IMR-90 (cell line): ENCODE measurements around the gene MTF1. TPM values are rescaled to one million over a fixed set of nuclear protein-coding genes. Genes with fewer than 3 reads are reported as not detected.

Experiments
- ATAC-seq: fragments of 200-7000 bp; cut with Tn5 transposase; 2 replicates; pipeline ENCODE4 v1.9.1; 2020; ENCODE audit warnings: low read depth, mild to moderate bottlenecking, moderate library complexity
- BruUV-seq: library from RNA; stranded (reverse); fragments of 400-500 nt; replicated peaks from 2 replicates; lab custom pipeline; 2021; lab: Mats Ljungman, UMichigan
- CTCF ChIA-PET: fragments of 300-600 bp; formaldehyde crosslinking; extraction: SDS; loops from one replicate; lab custom pipeline; 2021; ENCODE audit warnings: antibody characterized with exemption; lab: Yijun Ruan, JAX
- POLR2A ChIA-PET: fragments of 300-600 bp; sonication (Branson Sonifier 250); formaldehyde crosslinking; loops from one replicate; lab custom pipeline; 2022; ENCODE audit warnings: antibody characterized with exemption; ENCODE audit not compliant: unreplicated experiment; lab: Charles Lee
- DNase-seq: peaks from one replicate; pipeline ENCODE4 v3.0.0; 2013
- H2AFZ ChIP-seq: replicated peaks from 2 replicates; pipeline ENCODE3; 2013; ENCODE audit warnings: low read length, mild to moderate bottlenecking; ENCODE audit not compliant: poor library complexity
- H2AK5ac ChIP-seq: 2 replicates; pipeline ENCODE4 v1.6.1; 2013; ENCODE audit warnings: low read depth, low read length, inconsistent platforms
- H2AK9ac ChIP-seq: replicated peaks from 2 replicates; pipeline ENCODE3; 2013; ENCODE audit warnings: mild to moderate bottlenecking, low read depth, low read length, moderate library complexity; ENCODE audit not compliant: poor library complexity
- H2BK120ac ChIP-seq: 2 replicates; pipeline ENCODE4 v1.6.1; 2013; ENCODE audit warnings: low read depth, low read length, inconsistent platforms
- H2BK15ac ChIP-seq: 3 replicates; pipeline ENCODE4 v1.6.1; 2013; ENCODE audit warnings: low read depth, low read length, inconsistent platforms
- H2BK20ac ChIP-seq: 2 replicates; pipeline ENCODE4 v1.6.1; 2013; ENCODE audit warnings: low read depth, mild to moderate bottlenecking, inconsistent platforms, low read length, moderate library complexity
- H2BK5ac ChIP-seq: 2 replicates; pipeline ENCODE4 v1.6.1; 2013; ENCODE audit warnings: mild to moderate bottlenecking, low read depth, low read length, inconsistent platforms; ENCODE audit not compliant: poor library complexity, severe bottlenecking
- H3K14ac ChIP-seq: replicated peaks from 2 replicates; pipeline ENCODE4 v1.6.1; 2013; ENCODE audit warnings: low read depth, low read length, inconsistent platforms
- H3K18ac ChIP-seq: 2 replicates; pipeline ENCODE4 v1.6.1; 2013; ENCODE audit warnings: low read depth, low read length, control low read depth
- H3K23ac ChIP-seq: 2 replicates; pipeline ENCODE4 v1.6.1; 2013; ENCODE audit warnings: low read depth, low read length, inconsistent platforms
- H3K27ac ChIP-seq: 2 replicates; pipeline ENCODE4 v1.5.1; 2013; ENCODE audit warnings: mild to moderate bottlenecking, control low read depth, low read length; ENCODE audit not compliant: insufficient read depth
- H3K27me3 ChIP-seq: 2 replicates; pipeline ENCODE4 v1.6.1; 2013; ENCODE audit warnings: low read length; ENCODE audit not compliant: control insufficient read depth, insufficient read depth
- H3K36me3 ChIP-seq: 2 replicates; pipeline ENCODE4 v1.6.1; 2013; ENCODE audit warnings: low read length, mixed read lengths; ENCODE audit not compliant: control insufficient read depth, insufficient read depth
- H3K4ac ChIP-seq: 2 replicates; pipeline ENCODE4 v1.6.1; 2013; ENCODE audit warnings: low read depth, low read length, inconsistent platforms
- H3K4me1 ChIP-seq: 2 replicates; pipeline ENCODE4 v1.6.1; 2013; ENCODE audit warnings: low read length, mixed read lengths; ENCODE audit not compliant: control insufficient read depth, insufficient read depth
- H3K4me2 ChIP-seq: 2 replicates; pipeline ENCODE4 v1.6.1; 2013; ENCODE audit warnings: low read depth, mild to moderate bottlenecking, control low read depth, low read length, moderate library complexity
- H3K4me3 ChIP-seq: 2 replicates; pipeline ENCODE4 v1.5.1; 2013; ENCODE audit warnings: low read depth, mild to moderate bottlenecking, control low read depth, low read length, moderate library complexity; ENCODE audit not compliant: insufficient read depth
- H3K56ac ChIP-seq: 2 replicates; pipeline ENCODE4 v1.6.1; 2013; ENCODE audit warnings: low read length, inconsistent platforms; ENCODE audit not compliant: insufficient read depth; ENCODE audit errors: extremely low read depth
- H3K79me1 ChIP-seq, 2 experiments: 2 replicates each; pipeline ENCODE4 v1.6.1; 2013; ENCODE audit warnings: low read length in 2 of 2, inconsistent platforms in 1 of 2, low read depth in 1 of 2
- H3K9ac ChIP-seq: 2 replicates; pipeline ENCODE4 v1.6.1; 2013; ENCODE audit warnings: low read depth, low read length, control low read depth
- H3K9me1 ChIP-seq: 2 replicates; pipeline ENCODE4 v1.6.1; 2013; ENCODE audit warnings: low read length, inconsistent platforms; ENCODE audit not compliant: insufficient read depth
- H3K9me3 ChIP-seq: 2 replicates; pipeline ENCODE4 v1.6.1; 2013; ENCODE audit warnings: low read length; ENCODE audit not compliant: control insufficient read depth, insufficient read depth
- H4K20me1 ChIP-seq: 2 replicates; pipeline ENCODE4 v1.6.1; 2013; ENCODE audit warnings: low read length, inconsistent platforms; ENCODE audit not compliant: insufficient read depth
- H4K5ac ChIP-seq: 2 replicates; pipeline ENCODE4 v1.6.1; 2013; ENCODE audit warnings: mild to moderate bottlenecking, low read depth, low read length, control low read depth
- H4K8ac ChIP-seq, 2 experiments: 2 replicates each; pipeline ENCODE4 v1.6.1; 2013; ENCODE audit warnings: low read depth in 2 of 2, low read length in 2 of 2, control low read depth in 1 of 2, inconsistent platforms in 1 of 2
- H4K91ac ChIP-seq: 2 replicates; pipeline ENCODE4 v1.6.1; 2013; ENCODE audit warnings: low read depth, low read length, inconsistent platforms; ENCODE audit not compliant: insufficient read depth
- BHLHE40 ChIP-seq: fragments of 150-350 bp; IDR thresholded peaks from 2 replicates; pipeline ENCODE4 v1.6.1; 2016; ENCODE audit warnings: mild to moderate bottlenecking, low read depth, low read length
- CEBPB ChIP-seq: IDR thresholded peaks from 2 replicates; pipeline ENCODE4 v1.6.1; 2012; ENCODE audit warnings: low read depth, low read length, improper control_type of control experiment
- CHD1 ChIP-seq: IDR thresholded peaks from 2 replicates; pipeline ENCODE4 v1.6.1; 2012; ENCODE audit warnings: low read depth, low read length, improper control_type of control experiment
- CTCF ChIP-seq: conservative IDR thresholded peaks from 2 replicates; pipeline ENCODE4 v1.5.1; 2012; ENCODE audit warnings: mild to moderate bottlenecking, low read depth, low read length, improper control_type of control experiment
- FOS ChIP-seq: fragments of 150-350 bp; IDR thresholded peaks from 2 replicates; pipeline ENCODE4 v1.6.1; 2016; ENCODE audit warnings: low read depth, low read length
- MAFK ChIP-seq: IDR thresholded peaks from 2 replicates; pipeline ENCODE4 v1.6.1; 2012; ENCODE audit warnings: low read depth, low read length, improper control_type of control experiment
- MXI1 ChIP-seq: IDR thresholded peaks from 2 replicates; pipeline ENCODE4 v1.6.1; 2012; ENCODE audit warnings: low read depth, mild to moderate bottlenecking, low read length, moderate library complexity, borderline replicate concordance
- NFE2L2 ChIP-seq: fragments of 150-350 bp; IDR thresholded peaks from 2 replicates; pipeline ENCODE4 v1.6.1; 2016; ENCODE audit warnings: low read depth, mild to moderate bottlenecking, low read length
- RAD21 ChIP-seq: IDR thresholded peaks from 2 replicates; pipeline ENCODE4 v1.6.1; 2012; ENCODE audit warnings: low read length, improper control_type of control experiment
- RCOR1 ChIP-seq: IDR thresholded peaks from 2 replicates; pipeline ENCODE4 v1.6.1; 2012; ENCODE audit warnings: mild to moderate bottlenecking, low read length, improper control_type of control experiment; ENCODE audit not compliant: insufficient replicate concordance
- RFX5 ChIP-seq: IDR thresholded peaks from 2 replicates; pipeline ENCODE4 v1.8.0; 2012; ENCODE audit warnings: low read depth, mild to moderate bottlenecking, low read length, moderate library complexity
- USF2 ChIP-seq: fragments of 150-350 bp; IDR thresholded peaks from 2 replicates; pipeline ENCODE4 v1.6.1; 2017; ENCODE audit warnings: mild to moderate bottlenecking, antibody characterized with exemption, low read length, low read depth
- WGBS, 2 experiments: methylation state at CpG; one replicate each; pipeline versions ENCODE4 v1.1.5 to v1.1.7; 2013; ENCODE audit warnings: missing lambda C conversion rate in 2 of 2; ENCODE audit not compliant: insufficient read length in 1 of 2; ENCODE audit errors: extremely low coverage in 2 of 2; 5-methylcytosine and 5-hydroxymethylcytosine counted together
- dilution Hi-C: fragments of 300-500 bp; cut with HindIII; formaldehyde crosslinking; loops from one replicate; pipeline ENCODE4 v1.14.3; 2018; ENCODE audit warnings: low sequenced_read_pairs; ENCODE audit not compliant: unreplicated experiment
- in situ Hi-C: fragments of 300-500 bp; cut with MboI; formaldehyde crosslinking; loops from 3 replicates; pipeline ENCODE4 v1.14.3; 2019; ENCODE audit warnings: low sequenced_read_pairs, inconsistent platforms, mixed read lengths
- intact Hi-C: fragments of 100-400 bp; cut with micrococcal nuclease; formaldehyde crosslinking; loops from 2 replicates; pipeline ENCODE4 v1.10.0; 2022
- polyA plus RNA-seq, 3 experiments: library from polyadenylated mRNA; depleted of rRNA; stranded (reverse); fragments of >200 nt; gene quantifications; 2 replicates each; pipeline ENCODE4 v1.2.3, GENCODE V29; 2012; ENCODE audit warnings: low replicate concordance in 1 of 3
- total RNA-seq: library from RNA; depleted of rRNA; stranded (reverse); fragments of >200 nt; gene quantifications from 2 replicates; pipeline ENCODE4 v1.2.3, GENCODE V29; 2012

Gene MTF1
- total and polyA plus RNA-seq, 2 of the 4 experiments (the other 2 are of a cell fraction) = 2.3 to 4.7 TPM

GRCh38 chr1:37868466-37868865 is 9.1 kb upstream of the MTF1 start:
- H2AK9ac ChIP-seq = no peak overlapping the region
- no peak overlapping the region for H3K9ac ChIP-seq
- H3K79me1 ChIP-seq = peaks cover 0 to 6% of the 10 kb centered on the region in 2 experiments; a peak in 2 of 4 replicates
- H4K8ac ChIP-seq = no peak overlapping the region
- no peak overlapping the region for H3K23ac ChIP-seq
- H3K9me1 ChIP-seq = peaks cover 8% of the 10 kb centered on the region
- H3K27ac ChIP-seq = no peak overlapping the region
- no peak overlapping the region for H2BK15ac ChIP-seq
- H2AK5ac ChIP-seq = no peak overlapping the region
- ChIA-PET CTCF (no interaction called here), POLR2A (no interaction called here)
- no peak overlapping the region for H4K91ac ChIP-seq
- no peaks in the 10 kb centered on the region for H4K20me1 ChIP-seq
- intact Hi-C loops = no loop called here
- H3K27me3 ChIP-seq = no peaks in the 10 kb centered on the region
- 100% methylated on average over 1 of the region's 2 CpGs; no CpG with 5 or more reads in 1 of the 2 experiments for WGBS, 2 experiments
- H4K5ac ChIP-seq = no peak overlapping the region
- H2BK120ac ChIP-seq = no peak overlapping the region
- no peak overlapping the region for H2BK5ac ChIP-seq
- peaks cover 48% of the 10 kb centered on the region for H3K36me3 ChIP-seq
- H3K4me3 ChIP-seq = no peak overlapping the region
- DNase-seq (no peak), ATAC-seq (no peak)
- no TSS peak for BruUV-seq
- H3K56ac ChIP-seq = no peak overlapping the region
- in situ Hi-C loops = loop anchor here (5.0 kb wide), 1 partner anchor 114 kb away; no protein-coding TSS in a partner anchor
- no peak overlapping the region for H3K18ac ChIP-seq
- H3K4me1 ChIP-seq = 0 out of 2 replicates have a peak, but pooled peaks cover 2% of the 10 kb centered on the region
- no peak overlapping the region for H3K4ac ChIP-seq
- no peak overlapping the region for H2AFZ ChIP-seq
- dilution Hi-C loops = no loop called here
- no peak for TF ChIP-seq MAFK
- TF ChIP-seq USF2 = no peak
- TF ChIP-seq BHLHE40 = no peak
- TF ChIP-seq RAD21 = no peak
- TF ChIP-seq NFE2L2 = no peak
- no peak for TF ChIP-seq CHD1
- TF ChIP-seq RCOR1 = no peak
- TF ChIP-seq CTCF = no peak
- TF ChIP-seq MXI1 = no peak
- TF ChIP-seq RFX5 = no peak
- TF ChIP-seq CEBPB = no peak
- no peak for TF ChIP-seq FOS
- H3K14ac ChIP-seq = no peak overlapping the region
- H3K9me3 ChIP-seq = no peaks in the 10 kb centered on the region
- H3K4me2 ChIP-seq = no peak overlapping the region
- H2BK20ac ChIP-seq = no peak overlapping the region
